ENCODE data around the gene MYH14. TPM values are rescaled to one million over a fixed set of nuclear protein-coding genes. Genes with fewer than 3 reads are reported as not detected.

Gene MYH14
- total and polyA plus RNA-seq, 2 experiments from 2014 or later, result 40.9 to 64.4 TPM

DNA sequence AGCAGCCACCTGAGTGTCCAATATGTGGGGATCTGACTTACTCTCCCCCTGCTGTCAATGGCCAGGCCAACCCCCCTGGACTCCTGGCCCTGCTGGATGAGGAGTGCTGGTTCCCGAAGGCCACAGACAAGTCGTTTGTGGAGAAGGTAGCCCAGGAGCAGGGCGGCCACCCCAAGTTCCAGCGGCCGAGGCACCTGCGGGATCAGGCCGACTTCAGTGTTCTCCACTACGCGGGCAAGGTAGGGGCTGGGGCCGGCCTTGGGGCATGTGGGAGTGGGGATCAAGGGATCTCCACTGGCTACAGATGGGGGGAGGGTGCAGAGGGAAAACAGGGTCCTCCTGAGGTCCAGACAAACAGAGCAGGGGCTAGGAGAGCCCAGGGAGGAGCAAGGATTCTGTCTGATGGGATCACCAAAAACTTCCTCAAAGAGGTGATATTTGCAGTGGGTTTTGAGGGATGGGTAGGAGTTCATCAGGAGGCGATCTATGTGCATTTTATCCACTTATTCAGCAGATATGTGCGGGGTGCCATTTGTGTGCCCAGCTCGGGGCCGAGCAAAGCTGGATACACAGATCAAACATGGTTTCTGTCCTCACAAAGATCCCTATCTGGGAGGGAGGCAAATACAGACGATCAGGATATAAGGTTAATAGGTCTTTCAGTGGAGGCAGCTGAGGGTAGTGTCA lies 47.2 kb downstream of the MYH14 start:
- Histone ChIP-seq H3K4me3 (no peak overlapping the region), H4K20me1 (ENCODE audit: insufficient read depth, poor library complexity, severe bottlenecking) (no peaks in the 10 kb centered on the region), H3K27ac (no peak overlapping the region), H2AFZ (no peak overlapping the region), H3K4me2 (no peak overlapping the region), H3K79me2 (no peaks in the 10 kb centered on the region), H3K9me2 (replicated peaks; ENCODE audit: insufficient read depth) (no peaks in the 10 kb centered on the region), H3K4me1 (ENCODE audit: insufficient read depth) (no peaks in the 10 kb centered on the region), H3K27me3 (no peaks in the 10 kb centered on the region), H3K36me3 (replicated peaks; ENCODE audit: insufficient read depth, low read depth) (no peaks in the 10 kb centered on the region), H3K9me3 (ENCODE audit: low read depth) (no peaks in the 10 kb centered on the region)
- TF ChIP-seq EZH2phosphoT487 (IDR thresholded peaks at IDR 0.05; ENCODE audit: low read depth, severe bottlenecking, unreplicated experiment) (no peak), EZH2 (IDR thresholded peaks at IDR 0.05; ENCODE audit: borderline replicate concordance) (no peak)
- TF ChIP-seq, protein P1, sequence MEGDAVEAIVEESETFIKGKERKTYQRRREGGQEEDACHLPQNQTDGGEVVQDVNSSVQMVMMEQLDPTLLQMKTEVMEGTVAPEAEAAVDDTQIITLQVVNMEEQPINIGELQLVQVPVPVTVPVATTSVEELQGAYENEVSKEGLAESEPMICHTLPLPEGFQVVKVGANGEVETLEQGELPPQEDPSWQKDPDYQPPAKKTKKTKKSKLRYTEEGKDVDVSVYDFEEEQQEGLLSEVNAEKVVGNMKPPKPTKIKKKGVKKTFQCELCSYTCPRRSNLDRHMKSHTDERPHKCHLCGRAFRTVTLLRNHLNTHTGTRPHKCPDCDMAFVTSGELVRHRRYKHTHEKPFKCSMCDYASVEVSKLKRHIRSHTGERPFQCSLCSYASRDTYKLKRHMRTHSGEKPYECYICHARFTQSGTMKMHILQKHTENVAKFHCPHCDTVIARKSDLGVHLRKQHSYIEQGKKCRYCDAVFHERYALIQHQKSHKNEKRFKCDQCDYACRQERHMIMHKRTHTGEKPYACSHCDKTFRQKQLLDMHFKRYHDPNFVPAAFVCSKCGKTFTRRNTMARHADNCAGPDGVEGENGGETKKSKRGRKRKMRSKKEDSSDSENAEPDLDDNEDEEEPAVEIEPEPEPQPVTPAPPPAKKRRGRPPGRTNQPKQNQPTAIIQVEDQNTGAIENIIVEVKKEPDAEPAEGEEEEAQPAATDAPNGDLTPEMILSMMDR (IDR thresholded peaks at IDR 0.05; ENCODE audit: poor library complexity), result no peak
- no peak for DNase-seq (ENCODE audit: low spot score)
- WGBS (ENCODE audit: low lambda C conversion rate, missing lambda C conversion rate), result 93% methylated on average over 15 of the region's 15 CpGs

DNA sequence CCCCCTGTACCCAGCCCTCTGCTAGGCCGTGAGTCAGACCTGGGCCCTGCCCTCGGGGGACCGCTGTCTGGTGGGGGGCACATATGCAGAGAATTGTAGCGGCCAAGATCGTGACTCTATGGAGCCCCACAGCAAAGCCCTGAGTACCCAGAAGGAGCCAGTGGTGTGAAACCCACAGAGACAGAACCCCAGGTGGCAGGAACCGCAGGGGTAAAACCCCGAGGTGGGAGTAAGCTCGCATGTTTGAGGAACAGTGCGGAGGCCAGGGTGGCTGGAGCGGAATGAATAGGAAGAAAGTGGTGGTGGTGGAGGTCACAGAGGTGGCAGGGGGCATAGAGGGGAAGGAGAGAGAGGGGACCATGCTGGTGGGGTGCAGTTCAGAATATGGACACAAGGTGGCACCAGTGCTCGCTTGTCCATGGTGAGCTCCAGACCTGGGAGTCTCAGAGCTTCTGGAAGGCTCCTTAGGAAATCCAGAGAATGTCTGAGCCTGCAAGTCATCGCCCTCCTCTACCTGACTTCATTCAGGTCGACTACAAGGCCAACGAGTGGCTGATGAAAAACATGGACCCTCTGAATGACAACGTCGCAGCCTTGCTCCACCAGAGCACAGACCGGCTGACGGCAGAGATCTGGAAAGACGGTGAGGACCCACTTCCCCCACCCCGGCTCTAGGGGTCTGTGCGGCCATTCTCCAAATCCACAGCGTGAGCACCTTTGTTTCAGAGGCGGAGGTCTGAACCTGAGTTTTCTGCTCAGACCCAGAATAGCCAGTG lies 48.9 kb downstream of the MYH14 start:
- no peak overlapping the region for H3K27ac ChIP-seq
- DNase-seq (ENCODE audit: low spot score), result no peak
- no peak for TF ChIP-seq EZH2phosphoT487 (IDR thresholded peaks at IDR 0.05; ENCODE audit: low read depth, severe bottlenecking, unreplicated experiment)
- TF ChIP-seq, protein P1 (IDR thresholded peaks at IDR 0.05; ENCODE audit: poor library complexity), result peak; percentile 29
- no peaks in the 10 kb centered on the region for H3K9me2 ChIP-seq (replicated peaks; ENCODE audit: insufficient read depth)
- no peaks in the 10 kb centered on the region for H3K27me3 ChIP-seq
- H3K9me3 ChIP-seq (ENCODE audit: low read depth), result no peaks in the 10 kb centered on the region
- no peaks in the 10 kb centered on the region for H3K36me3 ChIP-seq (replicated peaks; ENCODE audit: insufficient read depth, low read depth)
- H3K79me2 ChIP-seq, result no peaks in the 10 kb centered on the region
- no peaks in the 10 kb centered on the region for H3K4me1 ChIP-seq (ENCODE audit: insufficient read depth)
- H4K20me1 ChIP-seq (ENCODE audit: insufficient read depth, poor library complexity, severe bottlenecking), result no peaks in the 10 kb centered on the region
- no peak overlapping the region for H3K4me2 ChIP-seq
- H2AFZ ChIP-seq, result no peak overlapping the region
- no peak overlapping the region for H3K4me3 ChIP-seq
- WGBS (ENCODE audit: low lambda C conversion rate, missing lambda C conversion rate), result 95% methylated on average over 23 of the region's 23 CpGs

DNA sequence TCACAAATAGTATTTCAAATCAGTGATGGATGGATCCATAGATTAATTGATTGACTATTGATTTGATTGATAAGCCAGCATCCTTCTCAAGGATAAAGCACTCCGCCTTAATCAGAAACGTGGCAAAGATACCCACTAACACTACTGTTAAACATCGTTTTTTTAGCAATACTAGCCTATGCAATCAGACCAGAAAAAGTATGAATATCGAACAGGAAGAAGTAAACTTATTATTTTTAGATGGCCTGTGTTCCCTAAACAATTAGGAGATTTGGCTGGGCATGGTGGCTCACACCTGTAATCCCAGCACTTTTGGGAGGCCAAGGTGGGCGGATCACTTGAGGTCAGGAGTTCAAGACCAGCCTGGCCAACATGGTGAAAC lies 49.5 kb downstream of the MYH14 start:
- Histone ChIP-seq H3K4me3 (no peak overlapping the region), H3K27me3 (no peaks in the 10 kb centered on the region), H3K36me3 (replicated peaks; ENCODE audit: insufficient read depth, low read depth) (no peaks in the 10 kb centered on the region), H4K20me1 (ENCODE audit: insufficient read depth, poor library complexity, severe bottlenecking) (no peaks in the 10 kb centered on the region), H3K79me2 (no peaks in the 10 kb centered on the region), H3K9me2 (replicated peaks; ENCODE audit: insufficient read depth) (no peaks in the 10 kb centered on the region), H3K27ac (no peak overlapping the region), H3K9me3 (ENCODE audit: low read depth) (no peaks in the 10 kb centered on the region), H3K4me2 (no peak overlapping the region), H2AFZ (no peak overlapping the region), H3K4me1 (ENCODE audit: insufficient read depth) (no peaks in the 10 kb centered on the region)
- TF ChIP-seq, protein P1 (IDR thresholded peaks at IDR 0.05; ENCODE audit: poor library complexity), result no peak
- TF ChIP-seq EZH2 (IDR thresholded peaks at IDR 0.05; ENCODE audit: borderline replicate concordance) (no peak), EZH2phosphoT487 (IDR thresholded peaks at IDR 0.05; ENCODE audit: low read depth, severe bottlenecking, unreplicated experiment) (no peak)
- WGBS (ENCODE audit: low lambda C conversion rate, missing lambda C conversion rate), result 88% methylated on average over 5 of the region's 5 CpGs
- DNase-seq (ENCODE audit: low spot score), result no peak
